IMR-90 (cell line): ENCODE data around the gene CLEC16A. TPM values are rescaled to one million over a fixed set of nuclear protein-coding genes. Genes with fewer than 3 reads are reported as not detected.
A peak's percentile ranks its signal among the peaks of the same experiment; 100 is the strongest.

Experiments used
- ATAC-seq: fragments of 200-7000 bp; cut with Tn5 transposase; 2 replicates; pipeline ENCODE4 v1.9.1; 2020; ENCODE audit warnings: low read depth, mild to moderate bottlenecking, moderate library complexity
- BruUV-seq: library from RNA; stranded (reverse); fragments of 400-500 nt; replicated peaks from 2 replicates; lab custom pipeline; 2021; lab: Mats Ljungman, UMichigan
- CTCF ChIA-PET: fragments of 300-600 bp; formaldehyde crosslinking; extraction: SDS; loops from one replicate; lab custom pipeline; 2021; ENCODE audit warnings: antibody characterized with exemption; lab: Yijun Ruan, JAX
- POLR2A ChIA-PET: fragments of 300-600 bp; sonication (Branson Sonifier 250); formaldehyde crosslinking; loops from one replicate; lab custom pipeline; 2022; ENCODE audit warnings: antibody characterized with exemption; ENCODE audit not compliant: unreplicated experiment; lab: Charles Lee
- DNase-seq: peaks from one replicate; pipeline ENCODE4 v3.0.0; 2013
- H2AFZ ChIP-seq: replicated peaks from 2 replicates; pipeline ENCODE3; 2013; ENCODE audit warnings: low read length, mild to moderate bottlenecking; ENCODE audit not compliant: poor library complexity
- H2AK5ac ChIP-seq: 2 replicates; pipeline ENCODE4 v1.6.1; 2013; ENCODE audit warnings: low read depth, low read length, inconsistent platforms
- H2AK9ac ChIP-seq: replicated peaks from 2 replicates; pipeline ENCODE3; 2013; ENCODE audit warnings: mild to moderate bottlenecking, low read depth, low read length, moderate library complexity; ENCODE audit not compliant: poor library complexity
- H2BK120ac ChIP-seq: 2 replicates; pipeline ENCODE4 v1.6.1; 2013; ENCODE audit warnings: low read depth, low read length, inconsistent platforms
- H2BK15ac ChIP-seq: 3 replicates; pipeline ENCODE4 v1.6.1; 2013; ENCODE audit warnings: low read depth, low read length, inconsistent platforms
- H2BK20ac ChIP-seq: 2 replicates; pipeline ENCODE4 v1.6.1; 2013; ENCODE audit warnings: low read depth, mild to moderate bottlenecking, inconsistent platforms, low read length, moderate library complexity
- H2BK5ac ChIP-seq: 2 replicates; pipeline ENCODE4 v1.6.1; 2013; ENCODE audit warnings: mild to moderate bottlenecking, low read depth, low read length, inconsistent platforms; ENCODE audit not compliant: poor library complexity, severe bottlenecking
- H3K14ac ChIP-seq: replicated peaks from 2 replicates; pipeline ENCODE4 v1.6.1; 2013; ENCODE audit warnings: low read depth, low read length, inconsistent platforms
- H3K18ac ChIP-seq: 2 replicates; pipeline ENCODE4 v1.6.1; 2013; ENCODE audit warnings: low read depth, low read length, control low read depth
- H3K23ac ChIP-seq: 2 replicates; pipeline ENCODE4 v1.6.1; 2013; ENCODE audit warnings: low read depth, low read length, inconsistent platforms
- H3K27ac ChIP-seq: 2 replicates; pipeline ENCODE4 v1.5.1; 2013; ENCODE audit warnings: mild to moderate bottlenecking, control low read depth, low read length; ENCODE audit not compliant: insufficient read depth
- H3K27me3 ChIP-seq: 2 replicates; pipeline ENCODE4 v1.6.1; 2013; ENCODE audit warnings: low read length; ENCODE audit not compliant: control insufficient read depth, insufficient read depth
- H3K36me3 ChIP-seq: 2 replicates; pipeline ENCODE4 v1.6.1; 2013; ENCODE audit warnings: low read length, mixed read lengths; ENCODE audit not compliant: control insufficient read depth, insufficient read depth
- H3K4ac ChIP-seq: 2 replicates; pipeline ENCODE4 v1.6.1; 2013; ENCODE audit warnings: low read depth, low read length, inconsistent platforms
- H3K4me1 ChIP-seq: 2 replicates; pipeline ENCODE4 v1.6.1; 2013; ENCODE audit warnings: low read length, mixed read lengths; ENCODE audit not compliant: control insufficient read depth, insufficient read depth
- H3K4me2 ChIP-seq: 2 replicates; pipeline ENCODE4 v1.6.1; 2013; ENCODE audit warnings: low read depth, mild to moderate bottlenecking, control low read depth, low read length, moderate library complexity
- H3K4me3 ChIP-seq: 2 replicates; pipeline ENCODE4 v1.5.1; 2013; ENCODE audit warnings: low read depth, mild to moderate bottlenecking, control low read depth, low read length, moderate library complexity; ENCODE audit not compliant: insufficient read depth
- H3K56ac ChIP-seq: 2 replicates; pipeline ENCODE4 v1.6.1; 2013; ENCODE audit warnings: low read length, inconsistent platforms; ENCODE audit not compliant: insufficient read depth; ENCODE audit errors: extremely low read depth
- H3K79me1 ChIP-seq, 2 experiments: 2 replicates each; pipeline ENCODE4 v1.6.1; 2013; ENCODE audit warnings: low read length in 2 of 2, inconsistent platforms in 1 of 2, low read depth in 1 of 2
- H3K9ac ChIP-seq: 2 replicates; pipeline ENCODE4 v1.6.1; 2013; ENCODE audit warnings: low read depth, low read length, control low read depth
- H3K9me1 ChIP-seq: 2 replicates; pipeline ENCODE4 v1.6.1; 2013; ENCODE audit warnings: low read length, inconsistent platforms; ENCODE audit not compliant: insufficient read depth
- H3K9me3 ChIP-seq: 2 replicates; pipeline ENCODE4 v1.6.1; 2013; ENCODE audit warnings: low read length; ENCODE audit not compliant: control insufficient read depth, insufficient read depth
- H4K20me1 ChIP-seq: 2 replicates; pipeline ENCODE4 v1.6.1; 2013; ENCODE audit warnings: low read length, inconsistent platforms; ENCODE audit not compliant: insufficient read depth
- H4K5ac ChIP-seq: 2 replicates; pipeline ENCODE4 v1.6.1; 2013; ENCODE audit warnings: mild to moderate bottlenecking, low read depth, low read length, control low read depth
- H4K8ac ChIP-seq, 2 experiments: 2 replicates each; pipeline ENCODE4 v1.6.1; 2013; ENCODE audit warnings: low read depth in 2 of 2, low read length in 2 of 2, control low read depth in 1 of 2, inconsistent platforms in 1 of 2
- H4K91ac ChIP-seq: 2 replicates; pipeline ENCODE4 v1.6.1; 2013; ENCODE audit warnings: low read depth, low read length, inconsistent platforms; ENCODE audit not compliant: insufficient read depth
- RFX5 ChIP-seq: IDR thresholded peaks from 2 replicates; pipeline ENCODE4 v1.8.0; 2012; ENCODE audit warnings: low read depth, mild to moderate bottlenecking, low read length, moderate library complexity
- WGBS, 2 experiments: methylation state at CpG; one replicate each; pipeline versions ENCODE4 v1.1.5 to v1.1.7; 2013; ENCODE audit warnings: missing lambda C conversion rate in 2 of 2; ENCODE audit not compliant: insufficient read length in 1 of 2; ENCODE audit errors: extremely low coverage in 2 of 2; 5-methylcytosine and 5-hydroxymethylcytosine counted together
- dilution Hi-C: fragments of 300-500 bp; cut with HindIII; formaldehyde crosslinking; loops from one replicate; pipeline ENCODE4 v1.14.3; 2018; ENCODE audit warnings: low sequenced_read_pairs; ENCODE audit not compliant: unreplicated experiment
- in situ Hi-C: fragments of 300-500 bp; cut with MboI; formaldehyde crosslinking; loops from 3 replicates; pipeline ENCODE4 v1.14.3; 2019; ENCODE audit warnings: low sequenced_read_pairs, inconsistent platforms, mixed read lengths
- intact Hi-C: fragments of 100-400 bp; cut with micrococcal nuclease; formaldehyde crosslinking; loops from 2 replicates; pipeline ENCODE4 v1.10.0; 2022
- polyA plus RNA-seq, 3 experiments: library from polyadenylated mRNA; depleted of rRNA; stranded (reverse); fragments of >200 nt; gene quantifications; 2 replicates each; pipeline ENCODE4 v1.2.3, GENCODE V29; 2012; ENCODE audit warnings: low replicate concordance in 1 of 3
- total RNA-seq: library from RNA; depleted of rRNA; stranded (reverse); fragments of >200 nt; gene quantifications from 2 replicates; pipeline ENCODE4 v1.2.3, GENCODE V29; 2012
- TF ChIP-seq, protein P1 (sequence below): fragments of 150-350 bp; IDR thresholded peaks from 2 replicates; pipeline ENCODE4 v1.6.1; 2017; ENCODE audit warnings: mild to moderate bottlenecking, antibody characterized with exemption, low read length, low read depth

The CLEC16A gene
- total and polyA plus RNA-seq, 2 of the 4 experiments (the other 2 are of a cell fraction) = 15.9 to 16.5 TPM

GRCh38 chr16:10968498-10968897, 24.1 kb downstream of the CLEC16A start:
- CTCF ChIA-PET = interaction anchor here (2.2 kb wide), 1 partner anchor 287 kb away, joined by 12 read pairs; the partner anchor contains the start of gene SOCS1

More at GRCh38 chr16:10968498-10968897, 24.1 kb downstream of the CLEC16A start:
- ATAC-seq (no peak), DNase-seq (no peak)
- Histone ChIP-seq H4K8ac (no peak overlapping the region), H3K36me3 (peaks cover 10% of the 10 kb centered on the region), H4K20me1 (peaks cover 5% of the 10 kb centered on the region; the same call in 1 of the 2 replicates), H2BK5ac (no peak overlapping the region), H2AK9ac (peak overlapping the region; percentile 50), H3K9me1 (peaks cover 9% of the 10 kb centered on the region), H2BK20ac (0 out of 2 replicates have a peak overlapping the region, but pooled peaks have one; percentile 30), H3K4me2 (no peak overlapping the region), H2AFZ (no peak overlapping the region), H2AK5ac (no peak overlapping the region), H3K79me1 (peaks cover 9 to 44% of the 10 kb centered on the region in 2 experiments), H2BK15ac (no peak overlapping the region), H4K91ac (no peak overlapping the region), H3K18ac (no peak overlapping the region), H3K9ac (no peak overlapping the region), H3K4me3 (no peak overlapping the region), H3K4ac (no peak overlapping the region), H4K5ac (no peak overlapping the region), H3K9me3 (no peaks in the 10 kb centered on the region), H3K4me1 (peaks cover 21% of the 10 kb centered on the region), H3K56ac (no peak overlapping the region), H2BK120ac (no peak overlapping the region), H3K27ac (peak overlapping the region; percentile 6; the same call in 1 of the 2 replicates), H3K27me3 (no peaks in the 10 kb centered on the region), H3K14ac (no peak overlapping the region), H3K23ac (no peak overlapping the region)
- no CpG with 5 or more reads among the region's 3 CpGs for WGBS, 2 experiments
- intact Hi-C loops (loop anchor here (10.0 kb wide), 2 partner anchors 676 to 746 kb away; no protein-coding TSS in a partner anchor), in situ Hi-C loops (loop anchor here (5.0 to 25.0 kb wide), 6 partner anchors 284 to 844 kb away; a partner anchor contains a TSS), dilution Hi-C loops (no loop called here)
- no TSS peak for BruUV-seq
- TF ChIP-seq RFX5 = no peak
- TF ChIP-seq, protein P1, sequence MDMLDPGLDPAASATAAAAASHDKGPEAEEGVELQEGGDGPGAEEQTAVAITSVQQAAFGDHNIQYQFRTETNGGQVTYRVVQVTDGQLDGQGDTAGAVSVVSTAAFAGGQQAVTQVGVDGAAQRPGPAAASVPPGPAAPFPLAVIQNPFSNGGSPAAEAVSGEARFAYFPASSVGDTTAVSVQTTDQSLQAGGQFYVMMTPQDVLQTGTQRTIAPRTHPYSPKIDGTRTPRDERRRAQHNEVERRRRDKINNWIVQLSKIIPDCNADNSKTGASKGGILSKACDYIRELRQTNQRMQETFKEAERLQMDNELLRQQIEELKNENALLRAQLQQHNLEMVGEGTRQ = 0 out of 2 replicates have a peak, but pooled peaks have one; percentile 9
- POLR2A ChIA-PET = interaction anchor here (0.5 to 0.6 kb wide), 3 partner anchors 18 to 287 kb away, joined by 3 to 4 read pairs (median 3); no protein-coding TSS in a partner anchor
